GM12878 (cell line): Measurements from ENCODE around the gene PARP15.

Experiments
- CHD2 ChIP-seq: IDR thresholded peaks from 2 replicates; pipeline ENCODE4 v1.6.1; 2011; ENCODE audit warnings: low read depth, low read length, improper control_type of control experiment, borderline replicate concordance
- CTCF ChIP-seq, 3 experiments: IDR thresholded peaks in 2 of 3; conservative IDR thresholded peaks in 1 of 3; 2 replicates each; pipeline ENCODE4 v1.5.1; 2011; ENCODE audit warnings: low read depth in 3 of 3, low read length in 3 of 3, mild to moderate bottlenecking in 3 of 3, control low read depth in 2 of 3, moderate library complexity in 2 of 3, inconsistent platforms in 1 of 3, mixed read lengths in 1 of 3; ENCODE audit not compliant: control insufficient read depth in 2 of 3, insufficient read depth in 1 of 3; ENCODE audit errors: extremely low read depth in 1 of 3
- EP300 ChIP-seq, 2 experiments: fragments of 150-350 bp in 1 of 2; IDR thresholded peaks; 2 replicates each; pipeline ENCODE4 v1.6.1; 2011 to 2012; ENCODE audit warnings: low read depth in 2 of 2, low read length in 2 of 2, borderline replicate concordance in 1 of 2, improper control_type of control experiment in 1 of 2, inconsistent platforms in 1 of 2; ENCODE audit not compliant: control insufficient read depth in 1 of 2
- IRF3 ChIP-seq: fragments of 450-650 bp; IDR thresholded peaks from 2 replicates; pipeline ENCODE4 v1.6.1; 2014; ENCODE audit warnings: mild to moderate bottlenecking
- JUNB ChIP-seq: IDR thresholded peaks from 2 replicates; pipeline ENCODE4 v1.6.1; 2016; ENCODE audit warnings: antibody characterized with exemption, mild to moderate bottlenecking
- NFIC ChIP-seq: IDR thresholded peaks from 2 replicates; pipeline ENCODE4 v1.6.1; 2012; ENCODE audit warnings: low read depth, mild to moderate bottlenecking, inconsistent platforms, low read length, moderate library complexity
- SMC3 ChIP-seq: IDR thresholded peaks from 2 replicates; pipeline ENCODE4 v1.6.1; 2011; ENCODE audit warnings: low read length, improper control_type of control experiment, borderline replicate concordance
- SP1 ChIP-seq: IDR thresholded peaks from one replicate; pipeline ENCODE4 v1.6.1; 2011; ENCODE audit warnings: low read depth, low read length

DNA sequence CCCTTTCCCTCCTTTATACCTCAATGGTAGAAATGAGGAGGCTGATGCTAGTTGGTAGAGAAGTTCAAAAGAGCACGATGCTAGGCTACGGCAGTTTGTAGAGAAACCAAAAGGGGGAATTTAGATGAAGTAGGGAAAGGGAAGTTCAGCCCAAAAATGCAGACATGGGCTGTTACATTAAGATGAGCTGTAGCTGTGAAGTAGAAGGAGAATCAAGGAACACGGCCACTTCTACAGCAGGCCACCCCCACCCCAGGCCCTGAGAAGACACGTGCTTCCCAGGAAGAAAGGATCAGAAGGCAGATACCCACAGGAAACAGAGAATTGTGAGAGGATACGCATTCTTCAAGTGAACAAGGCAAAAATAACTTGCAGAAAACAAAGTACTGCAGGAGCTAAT lies 101.1 kb downstream of the PARP15 start:
- no peak for TF ChIP-seq IRF3
- 0 out of 2 replicates have a peak, but pooled peaks have one; percentile 1 for TF ChIP-seq SMC3
- no peak for TF ChIP-seq JUNB
- no peak for TF ChIP-seq CHD2
- TF ChIP-seq NFIC, result no peak
- no peak for TF ChIP-seq CTCF (IDR thresholded peaks at IDR 0.05 in 2 of 3, conservative IDR thresholded peaks at IDR 0.05 in 1 of 3; ENCODE audit: control insufficient read depth in 2 of 3, extremely low read depth in 1 of 3, insufficient read depth in 1 of 3, low read depth in 3 of 3, low read length in 3 of 3)
- no peak for TF ChIP-seq EP300 (IDR thresholded peaks at IDR 0.05; ENCODE audit: borderline replicate concordance in 1 of 2, control insufficient read depth in 1 of 2, low read depth in 2 of 2, low read length in 2 of 2)
- no peak for TF ChIP-seq SP1
